ENCODE results near the gene ATP6V0D1.

Gene ATP6V0D1

GRCh38 chr16:67389911-67390815 is 90.8 kb downstream of the ATP6V0D1 start:
- DNase-seq, result no peak

- DNase-seq, result no peak
These were observed 92.4 kb downstream of the ATP6V0D1 start for GRCh38 chr16:67388591-67388990.

GRCh38 chr16:67388191-67388590 is 92.8 kb downstream of the ATP6V0D1 start:
- no peak for DNase-seq

All from kidney glomerular epithelial cell (primary cell).